Neural cell (in vitro differentiated cells): ENCODE measurements around the gene FBXO10.

ENCODE experiments used
- EP300 ChIP-seq: fragments of 450-650 bp; conservative IDR thresholded peaks from 2 replicates; pipeline ENCODE4 v1.6.1; 2014; ENCODE audit warnings: antibody characterized with exemption, mild to moderate bottlenecking, moderate library complexity; ENCODE audit not compliant: poor library complexity, severe bottlenecking
- EZH2 ChIP-seq: fragments of 200-600, 300-800 bp; shearing (Covaris generic), sonication (generic); IDR thresholded peaks from 2 replicates; pipeline ENCODE4 v1.6.1; 2014; ENCODE audit warnings: antibody characterized with exemption, low read length, borderline replicate concordance, mild to moderate bottlenecking; ENCODE audit not compliant: insufficient read depth, poor library complexity, severe bottlenecking
- MXI1 ChIP-seq: fragments of 450-650 bp; conservative IDR thresholded peaks from 2 replicates; pipeline ENCODE4 v1.6.1; 2014; ENCODE audit warnings: antibody characterized with exemption, mild to moderate bottlenecking; ENCODE audit not compliant: poor library complexity, severe bottlenecking
- POLR2AphosphoS5 ChIP-seq: IDR thresholded peaks from 2 replicates; pipeline ENCODE4 v1.6.1; 2012
- RAD21 ChIP-seq: fragments of 450-650 bp; conservative IDR thresholded peaks from 2 replicates; pipeline ENCODE4 v1.6.1; 2014; ENCODE audit warnings: antibody characterized with exemption, mild to moderate bottlenecking, moderate library complexity
- SMC3 ChIP-seq: fragments of 450-650 bp; conservative IDR thresholded peaks from 2 replicates; pipeline ENCODE4 v1.6.1; 2014; ENCODE audit warnings: antibody characterized with exemption, mild to moderate bottlenecking, moderate library complexity; ENCODE audit not compliant: poor library complexity
- TAF1 ChIP-seq: IDR thresholded peaks from 2 replicates; pipeline ENCODE4 v1.6.1; 2012; ENCODE audit warnings: low read depth
- TF ChIP-seq, protein P1 (sequence below): IDR thresholded peaks from 2 replicates; pipeline ENCODE4 v1.6.1; 2012; ENCODE audit warnings: borderline replicate concordance
- TF ChIP-seq, protein P2 (sequence below): fragments of 450-650 bp; IDR thresholded peaks from 2 replicates; pipeline ENCODE4 v1.5.1; 2014; ENCODE audit warnings: antibody characterized with exemption, mild to moderate bottlenecking, moderate library complexity; ENCODE audit not compliant: poor library complexity, severe bottlenecking

GRCh38 chr9:37622462-37622861 lies 46.3 kb upstream of the FBXO10 start:
- TF ChIP-seq SMC3 (no peak), MXI1 (no peak), TAF1 (no peak), EZH2 (no peak), RAD21 (no peak), EP300 (no peak), POLR2AphosphoS5 (no peak)
- TF ChIP-seq, protein P1, sequence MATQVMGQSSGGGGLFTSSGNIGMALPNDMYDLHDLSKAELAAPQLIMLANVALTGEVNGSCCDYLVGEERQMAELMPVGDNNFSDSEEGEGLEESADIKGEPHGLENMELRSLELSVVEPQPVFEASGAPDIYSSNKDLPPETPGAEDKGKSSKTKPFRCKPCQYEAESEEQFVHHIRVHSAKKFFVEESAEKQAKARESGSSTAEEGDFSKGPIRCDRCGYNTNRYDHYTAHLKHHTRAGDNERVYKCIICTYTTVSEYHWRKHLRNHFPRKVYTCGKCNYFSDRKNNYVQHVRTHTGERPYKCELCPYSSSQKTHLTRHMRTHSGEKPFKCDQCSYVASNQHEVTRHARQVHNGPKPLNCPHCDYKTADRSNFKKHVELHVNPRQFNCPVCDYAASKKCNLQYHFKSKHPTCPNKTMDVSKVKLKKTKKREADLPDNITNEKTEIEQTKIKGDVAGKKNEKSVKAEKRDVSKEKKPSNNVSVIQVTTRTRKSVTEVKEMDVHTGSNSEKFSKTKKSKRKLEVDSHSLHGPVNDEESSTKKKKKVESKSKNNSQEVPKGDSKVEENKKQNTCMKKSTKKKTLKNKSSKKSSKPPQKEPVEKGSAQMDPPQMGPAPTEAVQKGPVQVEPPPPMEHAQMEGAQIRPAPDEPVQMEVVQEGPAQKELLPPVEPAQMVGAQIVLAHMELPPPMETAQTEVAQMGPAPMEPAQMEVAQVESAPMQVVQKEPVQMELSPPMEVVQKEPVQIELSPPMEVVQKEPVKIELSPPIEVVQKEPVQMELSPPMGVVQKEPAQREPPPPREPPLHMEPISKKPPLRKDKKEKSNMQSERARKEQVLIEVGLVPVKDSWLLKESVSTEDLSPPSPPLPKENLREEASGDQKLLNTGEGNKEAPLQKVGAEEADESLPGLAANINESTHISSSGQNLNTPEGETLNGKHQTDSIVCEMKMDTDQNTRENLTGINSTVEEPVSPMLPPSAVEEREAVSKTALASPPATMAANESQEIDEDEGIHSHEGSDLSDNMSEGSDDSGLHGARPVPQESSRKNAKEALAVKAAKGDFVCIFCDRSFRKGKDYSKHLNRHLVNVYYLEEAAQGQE, result no peak
- TF ChIP-seq, protein P2, sequence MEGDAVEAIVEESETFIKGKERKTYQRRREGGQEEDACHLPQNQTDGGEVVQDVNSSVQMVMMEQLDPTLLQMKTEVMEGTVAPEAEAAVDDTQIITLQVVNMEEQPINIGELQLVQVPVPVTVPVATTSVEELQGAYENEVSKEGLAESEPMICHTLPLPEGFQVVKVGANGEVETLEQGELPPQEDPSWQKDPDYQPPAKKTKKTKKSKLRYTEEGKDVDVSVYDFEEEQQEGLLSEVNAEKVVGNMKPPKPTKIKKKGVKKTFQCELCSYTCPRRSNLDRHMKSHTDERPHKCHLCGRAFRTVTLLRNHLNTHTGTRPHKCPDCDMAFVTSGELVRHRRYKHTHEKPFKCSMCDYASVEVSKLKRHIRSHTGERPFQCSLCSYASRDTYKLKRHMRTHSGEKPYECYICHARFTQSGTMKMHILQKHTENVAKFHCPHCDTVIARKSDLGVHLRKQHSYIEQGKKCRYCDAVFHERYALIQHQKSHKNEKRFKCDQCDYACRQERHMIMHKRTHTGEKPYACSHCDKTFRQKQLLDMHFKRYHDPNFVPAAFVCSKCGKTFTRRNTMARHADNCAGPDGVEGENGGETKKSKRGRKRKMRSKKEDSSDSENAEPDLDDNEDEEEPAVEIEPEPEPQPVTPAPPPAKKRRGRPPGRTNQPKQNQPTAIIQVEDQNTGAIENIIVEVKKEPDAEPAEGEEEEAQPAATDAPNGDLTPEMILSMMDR, result no peak
